Bladder microvascular endothelial cell (primary cell): Measurements from ENCODE around the gene TIMP1. TPM values are rescaled to one million over a fixed set of nuclear protein-coding genes. Genes with fewer than 3 reads are reported as not detected.

Experiments
- total RNA-seq: library from RNA; depleted of rRNA; stranded (reverse); fragments of >200 nt; gene quantifications from 2 replicates; pipeline ENCODE4 v1.2.3, GENCODE V29; 2014

Gene TIMP1
- 40.2 and 56.6 TPM in 2 replicates for total RNA-seq

DNA sequence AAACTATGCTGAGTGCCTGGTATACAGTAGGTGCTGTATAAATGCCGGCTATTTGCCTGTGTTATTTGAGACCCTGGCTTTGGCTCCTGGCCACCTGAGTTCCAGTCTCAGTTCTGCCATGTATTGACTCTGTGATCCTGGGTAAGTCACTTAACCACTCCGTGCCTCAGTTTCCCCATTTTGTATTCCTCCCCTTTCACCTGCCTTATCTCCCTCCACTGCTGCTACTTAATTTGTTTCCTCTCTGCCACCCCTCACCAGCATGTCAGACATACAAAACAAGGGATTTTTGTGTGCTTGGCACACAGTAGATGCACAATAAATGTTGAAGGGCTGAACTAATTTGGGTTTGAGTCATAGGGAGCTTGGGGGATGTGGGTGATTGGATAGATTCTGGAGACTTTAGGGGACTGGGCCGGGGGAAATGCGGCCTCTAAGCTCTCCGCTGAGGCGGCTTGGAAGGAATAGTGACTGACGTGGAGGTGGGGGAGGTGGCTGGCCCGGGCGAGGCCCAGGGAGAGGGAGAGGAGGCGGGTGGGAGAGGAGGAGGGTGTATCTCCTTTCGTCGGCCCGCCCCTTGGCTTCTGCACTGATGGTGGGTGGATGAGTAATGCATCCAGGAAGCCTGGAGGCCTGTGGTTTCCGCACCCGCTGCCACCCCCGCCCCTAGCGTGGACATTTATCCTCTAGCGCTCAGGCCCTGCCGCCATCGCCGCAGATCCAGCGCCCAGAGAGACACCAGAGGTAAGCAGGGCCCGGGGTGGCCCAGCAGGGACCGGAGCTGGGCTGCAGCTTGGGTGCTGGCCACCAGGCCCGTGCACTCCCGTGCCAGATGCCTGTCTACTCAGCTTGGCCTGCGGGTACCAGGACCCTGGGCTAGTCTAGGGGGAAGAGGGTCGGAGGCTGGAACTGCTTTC, at the start of gene TIMP1:
TSS of gene TIMP1 (plus strand) at position 706 of the 917 bp plus-strand sequence. CDS start 980 bp downstream, outside the sequence.

DNA sequence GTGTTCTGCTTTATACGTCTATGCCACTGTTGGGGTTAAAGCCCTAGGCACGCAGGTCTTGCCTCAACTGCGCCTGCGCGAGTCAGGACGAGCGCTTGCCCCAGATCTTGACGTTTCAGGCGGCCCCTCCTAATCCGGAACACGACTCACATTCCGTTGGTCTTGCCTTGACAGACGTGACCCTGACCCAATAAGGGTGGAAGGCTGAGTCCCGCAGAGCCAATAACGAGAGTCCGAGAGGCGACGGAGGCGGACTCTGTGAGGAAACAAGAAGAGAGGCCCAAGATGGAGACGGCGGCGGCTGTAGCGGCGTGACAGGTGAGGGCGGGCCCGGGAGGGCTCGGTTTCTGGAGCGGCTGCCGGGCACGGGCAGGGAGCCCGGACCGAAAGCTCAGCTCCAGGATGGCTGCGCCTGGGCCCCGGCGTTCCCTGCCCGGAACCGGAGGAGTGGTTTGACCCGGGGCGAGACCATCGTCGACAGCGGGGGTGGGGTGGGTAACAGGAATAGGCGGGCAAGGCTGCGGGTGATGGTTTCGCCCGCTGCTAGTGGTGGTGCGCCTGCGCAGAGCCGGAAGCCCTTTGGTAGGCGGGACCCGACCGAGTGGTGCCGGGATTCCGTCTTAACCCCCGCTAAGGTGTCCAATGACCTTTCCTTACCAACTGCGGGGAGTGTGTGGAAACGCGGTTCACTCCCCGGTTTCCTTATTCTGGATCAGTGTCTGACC, 21.1 kb upstream of the TIMP1 start, which contains the start of gene ARAF:
TSS of gene ARAF (plus strand) at position 272 of the 725 bp plus-strand sequence. CDS start 1,763 bp downstream, outside the sequence.

DNA sequence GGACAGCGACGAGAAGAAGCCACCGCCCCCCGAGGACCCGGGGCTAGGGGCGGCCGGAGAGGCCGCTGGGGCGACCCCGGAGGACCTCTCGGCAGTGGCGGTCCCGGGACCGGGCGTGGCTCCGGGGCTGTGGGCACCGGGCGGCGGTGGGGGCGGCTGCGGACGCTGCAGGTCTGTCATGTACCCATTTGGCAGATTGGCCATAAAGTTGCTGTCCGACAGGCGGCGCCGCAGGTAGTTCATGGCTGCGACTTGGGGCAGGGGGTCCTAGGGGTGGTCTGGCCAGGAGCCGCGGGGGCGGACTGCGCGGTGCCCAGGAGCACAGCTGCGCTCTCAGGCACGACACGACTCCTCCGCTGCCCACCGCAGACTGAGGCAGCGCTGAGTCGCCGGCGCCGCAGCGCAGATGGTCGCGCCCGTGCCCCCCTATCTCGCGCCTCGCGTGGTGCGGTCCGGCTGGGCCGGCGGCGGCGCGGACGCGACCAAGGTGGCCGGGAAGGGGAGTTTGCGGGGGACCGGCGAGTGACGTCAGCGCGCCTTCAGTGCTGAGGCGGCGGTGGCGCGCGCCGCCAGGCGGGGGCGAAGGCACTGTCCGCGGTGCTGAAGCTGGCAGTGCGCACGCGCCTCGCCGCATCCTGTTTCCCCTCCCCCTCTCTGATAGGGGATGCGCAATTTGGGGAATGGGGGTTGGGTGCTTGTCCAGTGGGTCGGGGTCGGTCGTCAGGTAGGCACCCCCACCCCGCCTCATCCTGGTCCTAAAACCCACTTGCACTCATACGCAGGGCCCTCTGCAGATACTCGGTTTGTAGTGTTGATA, 37.5 kb downstream of the TIMP1 start, which contains the start of gene SYN1:
TSS of gene SYN1 (minus strand) at position 372 of the 817 bp plus-strand sequence. CDS start at position 243, 129 bp downstream.

DNA sequence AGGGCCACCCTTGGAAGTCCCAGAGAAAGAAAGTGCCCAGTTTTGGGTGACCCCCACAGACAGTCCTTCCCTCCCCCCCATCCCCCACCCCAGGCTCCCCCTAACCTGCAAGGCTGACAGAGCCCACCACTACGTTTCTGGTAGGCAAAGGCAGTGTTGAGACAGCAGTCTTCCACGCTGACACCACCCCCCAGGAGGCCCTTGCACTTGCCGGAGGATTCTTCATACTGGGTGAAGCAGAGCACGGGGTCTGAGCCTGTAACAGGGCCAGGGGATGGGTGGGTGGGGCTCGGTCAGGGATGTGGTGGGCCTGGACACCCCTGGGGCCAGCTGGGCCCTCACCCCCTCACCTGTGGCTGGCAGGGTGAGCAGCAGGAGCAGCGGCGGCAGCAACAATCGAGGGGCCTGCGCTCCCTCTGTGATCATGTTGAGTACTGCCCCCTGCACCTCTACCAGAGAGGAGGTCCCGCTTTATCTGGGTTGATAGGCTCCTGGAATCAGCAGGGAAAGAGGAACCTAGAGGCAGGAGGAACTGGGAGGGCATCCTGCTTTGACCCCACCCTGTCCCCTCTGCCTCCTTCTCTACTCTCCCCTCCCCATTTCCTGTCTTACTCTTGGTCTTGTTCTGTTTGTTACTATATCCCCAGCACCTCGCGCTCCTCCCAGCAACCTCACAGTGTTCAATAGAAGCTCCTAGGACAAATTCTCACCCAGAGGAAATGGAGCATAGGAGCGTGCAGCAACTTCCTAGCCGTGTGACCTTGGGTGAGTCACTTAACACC, 47.4 kb downstream of the TIMP1 start, which contains the start of gene CFP:
TSS of gene CFP (minus strand) at position 512 of the 782 bp plus-strand sequence. CDS start at position 426, 86 bp downstream.

Other genes with a start within 250 kb of the TIMP1 start
- 0.06 TPM in 1 of 2 replicates, not detected in the other for gene ZNF157, start 211.9 kb upstream of the TIMP1 start, total RNA-seq
- gene ZNF41, start 99.2 kb upstream of the TIMP1 start, total RNA-seq, result 4.7 and 7.6 TPM in 2 replicates
- gene ARAF, start 21.2 kb upstream of the TIMP1 start, total RNA-seq, result 6.8 and 16.7 TPM in 2 replicates
- gene SYN1, start 37.4 kb downstream of the TIMP1 start, total RNA-seq, result under 0.01 TPM in 1 of 2 replicates, not detected in the other
- gene CFP, start 47.5 kb downstream of the TIMP1 start, total RNA-seq, result 0.06 and 0.49 TPM in 2 replicates
- gene ELK1, start 68.1 kb downstream of the TIMP1 start, total RNA-seq, result 6.5 and 11.9 TPM in 2 replicates
- 80.1 and 91.6 TPM in 2 replicates for gene UXT, start 76.7 kb downstream of the TIMP1 start, total RNA-seq